RWPE2 (cell line): Measurements from ENCODE around the gene GSTK1.
A peak's percentile ranks its signal among the peaks of the same experiment; 100 is the strongest.
"Not testable (repeated sequence)": the region's sequence is repeated elsewhere in the genome, so short reads cannot be mapped to it uniquely, and the experiment has no call there.

Source experiments
- ATAC-seq: fragments of 200-7000 bp; cut with Tn5 transposase; 3 replicates; pipeline ENCODE4 v1.9.1; 2021; ENCODE audit warnings: low read depth
- DNase-seq: peaks from one replicate; pipeline ENCODE4 v3.0.0-alpha.2; 2020; ENCODE audit warnings: low spot score
- H3K27ac ChIP-seq: fragments of 450-650 bp; 2 replicates; pipeline ENCODE4 v1.5.1; 2017; ENCODE audit warnings: mild to moderate bottlenecking; ENCODE audit not compliant: poor library complexity, severe bottlenecking
- H3K27me3 ChIP-seq: fragments of 250-450 bp; sonication (Bioruptor Pico); 2 replicates; pipeline ENCODE4 v1.5.1; 2021; ENCODE audit warnings: mild to moderate bottlenecking, moderate library complexity; ENCODE audit not compliant: insufficient read depth, poor library complexity, severe bottlenecking
- H3K36me3 ChIP-seq: fragments of 250-450 bp; sonication (Bioruptor Pico); 2 replicates; pipeline ENCODE4 v1.5.1; 2020; ENCODE audit warnings: low read depth, mild to moderate bottlenecking, moderate library complexity
- H3K4me1 ChIP-seq: fragments of 250-450 bp; sonication (Bioruptor Pico); 2 replicates; pipeline ENCODE4 v1.5.1; 2021; ENCODE audit warnings: mild to moderate bottlenecking, moderate library complexity; ENCODE audit not compliant: insufficient read depth, poor library complexity, severe bottlenecking
- H3K4me3 ChIP-seq: fragments of 250-450 bp; sonication (Bioruptor Pico); 2 replicates; pipeline ENCODE4 v1.5.1; 2021; ENCODE audit warnings: mild to moderate bottlenecking, moderate library complexity; ENCODE audit not compliant: severe bottlenecking
- H3K9me3 ChIP-seq: fragments of 250-450 bp; sonication (Bioruptor Pico); 2 replicates; pipeline ENCODE4 v1.5.1; 2021; ENCODE audit warnings: mild to moderate bottlenecking, moderate library complexity; ENCODE audit not compliant: severe bottlenecking
- TF ChIP-seq, protein P1 (sequence below): fragments of 450-650 bp; IDR thresholded peaks from one replicate; pipeline ENCODE4 v1.5.1; 2017; ENCODE audit warnings: mild to moderate bottlenecking, moderate library complexity; ENCODE audit not compliant: poor library complexity, severe bottlenecking

GSTK1 gene

DNA sequence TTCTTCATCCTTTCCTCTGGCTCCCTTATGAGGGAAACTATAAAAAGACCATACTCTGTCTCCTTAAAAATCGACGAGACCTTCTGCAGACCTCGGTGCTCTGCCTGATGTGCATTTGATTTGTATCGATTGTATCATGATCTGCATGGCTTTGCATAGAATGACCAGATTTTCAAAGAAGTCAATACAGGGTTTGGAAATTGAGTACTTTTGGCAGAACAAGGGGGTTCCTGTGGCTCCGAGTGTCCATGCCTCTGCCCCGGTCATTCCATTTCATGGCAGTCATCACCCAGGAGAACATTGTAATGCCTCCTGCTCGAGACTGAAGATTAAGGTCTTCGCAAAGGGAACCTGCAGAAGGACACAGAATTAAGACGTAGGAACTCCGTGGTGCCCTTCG is 25.6 kb downstream of the GSTK1 start:
- H3K4me3 ChIP-seq = peak overlapping the region; percentile 70
- TF ChIP-seq, protein P1, sequence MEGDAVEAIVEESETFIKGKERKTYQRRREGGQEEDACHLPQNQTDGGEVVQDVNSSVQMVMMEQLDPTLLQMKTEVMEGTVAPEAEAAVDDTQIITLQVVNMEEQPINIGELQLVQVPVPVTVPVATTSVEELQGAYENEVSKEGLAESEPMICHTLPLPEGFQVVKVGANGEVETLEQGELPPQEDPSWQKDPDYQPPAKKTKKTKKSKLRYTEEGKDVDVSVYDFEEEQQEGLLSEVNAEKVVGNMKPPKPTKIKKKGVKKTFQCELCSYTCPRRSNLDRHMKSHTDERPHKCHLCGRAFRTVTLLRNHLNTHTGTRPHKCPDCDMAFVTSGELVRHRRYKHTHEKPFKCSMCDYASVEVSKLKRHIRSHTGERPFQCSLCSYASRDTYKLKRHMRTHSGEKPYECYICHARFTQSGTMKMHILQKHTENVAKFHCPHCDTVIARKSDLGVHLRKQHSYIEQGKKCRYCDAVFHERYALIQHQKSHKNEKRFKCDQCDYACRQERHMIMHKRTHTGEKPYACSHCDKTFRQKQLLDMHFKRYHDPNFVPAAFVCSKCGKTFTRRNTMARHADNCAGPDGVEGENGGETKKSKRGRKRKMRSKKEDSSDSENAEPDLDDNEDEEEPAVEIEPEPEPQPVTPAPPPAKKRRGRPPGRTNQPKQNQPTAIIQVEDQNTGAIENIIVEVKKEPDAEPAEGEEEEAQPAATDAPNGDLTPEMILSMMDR = no peak
- H3K27me3 ChIP-seq = no peaks in the 10 kb centered on the region
- DNase-seq (no peak), ATAC-seq (no peak; the same call in 2 of the 3 replicates)
- no peaks in the 10 kb centered on the region for H3K9me3 ChIP-seq
- peaks cover 44% of the 10 kb centered on the region for H3K36me3 ChIP-seq
- peaks cover 9% of the 10 kb centered on the region for H3K4me1 ChIP-seq
- peak overlapping the region; percentile 61 for H3K27ac ChIP-seq

DNA sequence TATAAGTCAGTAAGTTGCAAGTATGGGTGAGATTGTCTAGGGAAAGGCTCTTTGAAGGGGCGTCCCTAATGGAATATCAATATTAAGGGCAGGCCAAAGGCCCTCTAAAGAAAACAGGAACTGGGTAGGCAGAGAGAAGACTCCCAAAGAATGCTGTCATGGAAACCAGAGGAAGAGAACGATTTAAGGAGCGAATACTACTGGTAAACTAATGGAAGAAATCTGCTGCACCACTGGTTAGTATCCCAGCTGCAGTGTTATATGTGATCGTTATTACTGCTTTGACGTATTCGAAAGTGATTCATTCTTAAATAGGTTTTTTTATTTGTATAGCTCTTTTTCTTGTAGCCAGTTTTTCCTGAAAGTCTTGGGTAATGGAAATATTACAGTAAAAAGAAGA is 26.2 kb downstream of the GSTK1 start:
- no peaks in the 10 kb centered on the region for H3K27me3 ChIP-seq
- H3K36me3 ChIP-seq = peaks cover 49% of the 10 kb centered on the region
- DNase-seq (no peak), ATAC-seq (no peak)
- H3K4me3 ChIP-seq = peak overlapping the region; percentile 70
- peak overlapping the region; percentile 61 for H3K27ac ChIP-seq
- no peaks in the 10 kb centered on the region for H3K9me3 ChIP-seq
- peaks cover 9% of the 10 kb centered on the region for H3K4me1 ChIP-seq
- TF ChIP-seq, protein P1 = no peak

DNA sequence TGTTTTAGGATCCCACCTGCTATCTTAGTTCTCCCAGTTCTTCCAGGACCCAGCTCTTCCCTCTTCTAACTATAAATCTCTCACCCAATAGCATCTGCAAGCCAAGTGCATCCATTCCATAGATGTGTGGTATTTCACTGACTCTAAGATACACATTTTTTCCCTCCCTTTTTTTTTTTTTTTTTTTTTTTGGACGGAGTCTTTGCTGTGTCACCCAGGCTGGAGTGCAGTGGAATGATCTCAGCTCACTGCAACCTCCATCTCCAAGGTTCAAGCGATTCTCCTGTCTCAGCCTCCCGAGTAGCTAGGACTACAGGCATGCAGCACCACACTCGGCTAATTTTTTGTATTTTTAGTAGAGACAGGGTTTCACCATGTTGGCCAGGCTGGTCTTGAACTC is 26.6 kb downstream of the GSTK1 start:
- not testable (repeated sequence) for H3K27me3 ChIP-seq, H3K4me1 ChIP-seq, H3K9me3 ChIP-seq, H3K27ac ChIP-seq, DNase-seq, ATAC-seq
- Histone ChIP-seq H3K36me3 (peaks cover 54% of the 10 kb centered on the region), H3K4me3 (peak overlapping the region; percentile 70)

DNA sequence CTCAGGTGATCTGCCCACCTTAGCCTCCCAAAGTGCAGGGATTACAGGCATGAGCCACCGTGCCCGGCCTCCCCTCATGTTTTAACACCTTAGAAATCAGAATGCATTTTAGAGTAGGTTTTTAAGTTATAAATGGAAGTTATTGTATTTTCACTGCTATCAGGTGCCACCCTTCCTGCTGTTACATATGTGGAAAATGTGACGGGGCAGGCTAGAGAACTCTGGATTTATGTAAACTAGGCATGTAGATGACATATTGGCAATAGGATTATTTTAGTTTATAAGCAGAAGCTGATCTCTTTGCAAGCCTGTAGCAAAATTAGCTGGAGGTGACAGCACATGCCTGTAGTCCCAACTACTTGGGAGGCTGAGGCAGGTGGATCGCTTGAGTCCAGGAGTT is 27.1 kb downstream of the GSTK1 start:
- H3K27ac ChIP-seq = no peak overlapping the region
- DNase-seq = no peak
- TF ChIP-seq, protein P1 = no peak
- no peak for ATAC-seq
- H3K4me3 ChIP-seq = no peak overlapping the region
- peaks cover 9% of the 10 kb centered on the region for H3K4me1 ChIP-seq
- H3K36me3 ChIP-seq = peaks cover 58% of the 10 kb centered on the region
- H3K27me3 ChIP-seq = no peaks in the 10 kb centered on the region
- no peaks in the 10 kb centered on the region for H3K9me3 ChIP-seq

DNA sequence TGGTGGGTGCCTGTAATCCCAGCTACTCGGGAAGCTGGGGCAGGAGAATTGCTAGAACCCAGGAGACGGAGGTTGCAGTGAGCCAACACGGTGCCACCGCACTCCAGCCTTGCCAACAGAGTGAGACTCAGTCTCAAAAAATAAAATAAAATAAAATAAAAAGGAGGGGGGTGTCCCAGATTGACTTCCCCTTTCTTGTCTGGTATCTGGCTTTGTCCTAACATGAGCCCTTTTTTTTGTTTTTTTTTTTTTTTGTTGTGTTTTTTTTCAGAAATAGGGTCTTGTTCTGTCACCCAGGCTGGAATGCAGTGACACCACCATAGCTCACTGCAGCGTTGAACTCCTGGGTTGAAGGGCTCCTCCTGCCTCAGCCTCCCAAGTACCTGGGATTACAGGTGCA is 29.6 kb downstream of the GSTK1 start:
- ATAC-seq (no peak), DNase-seq (no peak)
- TF ChIP-seq, protein P1 = no peak
- no peak overlapping the region for H3K27ac ChIP-seq
- H3K36me3 ChIP-seq = peaks cover 84% of the 10 kb centered on the region
- H3K4me1 ChIP-seq = peaks cover 3% of the 10 kb centered on the region
- no peaks in the 10 kb centered on the region for H3K27me3 ChIP-seq
- H3K9me3 ChIP-seq = no peaks in the 10 kb centered on the region
- H3K4me3 ChIP-seq = no peak overlapping the region
